GM18867 (cell line): ENCODE measurements around the gene FBXL5.

Experiments used
- ATAC-seq: cut with Tn5 transposase; IDR thresholded peaks from one replicate; pipeline ENCODE4 v1.9.1; 2021; ENCODE audit warnings: mild to moderate bottlenecking, moderate library complexity; ENCODE audit not compliant: unreplicated experiment

Gene FBXL5

DNA sequence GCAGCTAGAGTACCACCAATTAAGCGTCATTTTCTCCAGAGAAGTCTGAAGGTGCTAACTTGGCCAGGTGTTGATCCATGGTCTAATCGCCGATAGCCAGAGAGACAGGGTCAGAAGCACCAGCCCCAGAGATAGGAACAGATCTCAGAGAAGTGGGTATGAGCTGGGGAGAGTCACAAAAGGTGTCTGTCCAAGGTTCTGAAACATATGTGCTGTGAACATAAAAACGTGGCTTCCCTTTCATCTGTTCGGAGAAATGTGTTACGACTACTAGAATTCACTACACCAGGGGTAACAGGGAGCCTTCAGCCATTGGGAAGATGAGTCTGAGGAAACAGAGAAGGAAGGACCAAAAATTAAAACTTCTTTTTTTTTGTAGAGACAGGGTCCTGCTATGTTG is 91.3 kb downstream of the FBXL5 start:
- ATAC-seq, result no peak

- ATAC-seq, result no peak
Observed at GRCh38 chr4:15562623-15563022, 92.5 kb downstream of the FBXL5 start.

DNA sequence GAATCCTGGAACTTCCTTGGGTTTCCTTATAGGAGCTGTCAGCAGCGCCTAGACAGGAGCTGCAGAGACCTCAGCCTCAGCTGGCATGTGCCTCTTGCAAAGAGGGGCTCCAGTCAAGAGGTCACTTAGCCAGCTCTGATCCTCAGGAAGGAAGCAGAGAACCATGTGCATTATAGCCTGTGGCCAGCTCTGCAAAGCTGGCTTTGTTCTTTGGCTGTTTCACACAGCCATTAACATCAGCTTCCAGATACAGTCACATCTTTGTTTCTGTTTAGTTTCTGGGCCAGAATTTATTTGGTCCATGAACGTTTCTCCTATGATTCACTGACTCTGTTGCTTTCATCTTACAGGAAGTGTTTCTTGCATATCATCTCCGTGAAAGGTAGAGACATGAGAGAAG is 93.0 kb downstream of the FBXL5 start:
- ATAC-seq, result no peak

DNA sequence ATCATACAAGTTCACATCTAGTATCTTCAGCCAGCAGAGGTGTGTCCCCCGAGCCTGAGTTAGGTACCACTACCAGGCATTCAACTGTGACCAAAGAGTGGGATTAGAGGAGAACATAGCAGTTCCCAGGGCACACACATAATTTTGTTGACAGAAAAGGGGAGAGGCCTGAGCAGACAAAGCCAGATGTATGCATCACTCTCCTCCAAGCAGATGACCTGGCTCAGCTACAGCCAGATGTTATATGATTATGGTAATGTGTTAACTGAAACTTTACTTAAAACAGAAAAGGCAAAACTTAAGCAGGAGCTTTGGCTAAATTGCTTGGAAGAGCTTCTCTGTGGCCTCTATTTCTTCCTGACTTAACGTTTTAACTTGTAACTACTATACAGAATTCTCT is 96.6 kb downstream of the FBXL5 start:
- no peak for ATAC-seq

- ATAC-seq, result no peak
Observed at GRCh38 chr4:15557786-15558550, 97.2 kb downstream of the FBXL5 start.

DNA sequence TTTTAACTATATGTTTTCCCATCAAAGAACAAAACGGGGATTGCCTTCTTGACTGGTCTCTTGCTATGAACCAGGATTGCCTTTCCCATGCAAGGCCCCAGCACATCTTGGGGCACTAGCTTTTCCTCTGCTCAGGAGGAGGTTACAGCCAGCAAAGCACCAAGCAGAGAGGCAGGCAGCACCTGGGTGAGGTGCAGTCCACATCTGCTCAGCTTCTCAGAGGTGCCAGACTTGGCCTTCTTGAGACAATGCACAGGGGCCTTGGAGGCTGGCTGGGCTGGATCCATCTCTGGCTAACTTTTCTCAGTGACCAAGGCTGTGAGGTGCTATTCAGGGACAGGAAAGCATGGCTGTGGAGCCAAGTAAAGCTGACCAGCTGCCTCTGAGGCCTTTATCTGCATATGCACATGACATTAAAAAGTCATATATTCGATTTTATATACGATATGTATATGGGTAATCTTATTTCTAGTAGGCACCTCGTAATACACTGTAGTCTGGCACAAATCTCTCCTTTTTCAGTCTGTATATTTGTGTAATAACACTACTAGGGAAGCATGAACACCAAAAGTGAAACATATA is 98.6 kb downstream of the FBXL5 start:
- no peak for ATAC-seq
